HEK293 (cell line): Measurements from ENCODE around the gene RASSF8.

ENCODE experiments used
- GLIS2 ChIP-seq: fragments of 450-650 bp; formaldehyde crosslinking; IDR thresholded peaks from 2 replicates; pipeline ENCODE4 v1.5.1; 2016; ENCODE audit warnings: missing biosample characterization, missing genetic modification characterization
- HOXC10 ChIP-seq: sonication (generic); formaldehyde crosslinking; IDR thresholded peaks from 2 replicates; pipeline ENCODE4 v1.8.1; 2023; ENCODE audit warnings: mild to moderate bottlenecking, missing genetic modification reagents
- KLF7 ChIP-seq: fragments of 450-650 bp; formaldehyde crosslinking; IDR thresholded peaks from 2 replicates; pipeline ENCODE4 v1.5.1; 2016; ENCODE audit warnings: missing biosample characterization, missing genetic modification characterization, borderline replicate concordance
- KLF8 ChIP-seq: fragments of 450-650 bp; formaldehyde crosslinking; IDR thresholded peaks from 2 replicates; pipeline ENCODE4 v1.5.1; 2016; ENCODE audit warnings: missing biosample characterization, missing genetic modification characterization
- SALL2 ChIP-seq: fragments of 450-650 bp; formaldehyde crosslinking; IDR thresholded peaks from 2 replicates; pipeline ENCODE4 v1.5.0; 2017; ENCODE audit warnings: missing biosample characterization, mild to moderate bottlenecking, missing genetic modification characterization, borderline replicate concordance
- TCF7L2 ChIP-seq: IDR thresholded peaks from 2 replicates; pipeline ENCODE4 v1.6.1; 2011; ENCODE audit warnings: low read depth, mild to moderate bottlenecking, inconsistent platforms, low read length, moderate library complexity, borderline replicate concordance
- ZBTB1 ChIP-seq: fragments of 450-650 bp; formaldehyde crosslinking; IDR thresholded peaks from 2 replicates; pipeline ENCODE4 v1.5.1; 2016; ENCODE audit warnings: missing biosample characterization, missing genetic modification characterization
- ZIC2 ChIP-seq: fragments of 450-650 bp; formaldehyde crosslinking; IDR thresholded peaks from 2 replicates; pipeline ENCODE4 v1.5.1; 2016; ENCODE audit warnings: missing biosample characterization, missing genetic modification characterization
- ZNF2 ChIP-seq: fragments of 450-650 bp; formaldehyde crosslinking; IDR thresholded peaks from 2 replicates; pipeline ENCODE4 v1.5.1; 2016; ENCODE audit warnings: missing biosample characterization, missing genetic modification characterization
- ZNF311 ChIP-seq: fragments of 450-650 bp; formaldehyde crosslinking; IDR thresholded peaks from 2 replicates; pipeline ENCODE4 v1.5.1; 2017; ENCODE audit warnings: missing biosample characterization, missing genetic modification characterization, borderline replicate concordance
- ZNF366 ChIP-seq: fragments of 450-650 bp; formaldehyde crosslinking; conservative IDR thresholded peaks from 2 replicates; pipeline ENCODE4 v1.5.1; 2016; ENCODE audit warnings: missing biosample characterization, missing genetic modification characterization
- ZNF514 ChIP-seq: fragments of 450-650 bp; formaldehyde crosslinking; IDR thresholded peaks from 2 replicates; pipeline ENCODE4 v1.5.1; 2016; ENCODE audit warnings: missing biosample characterization, missing genetic modification characterization
- ZNF555 ChIP-seq: fragments of 450-650 bp; formaldehyde crosslinking; conservative IDR thresholded peaks from 2 replicates; pipeline ENCODE4 v1.5.1; 2017; ENCODE audit warnings: missing biosample characterization, mild to moderate bottlenecking, missing genetic modification characterization, inconsistent platforms
- ZNF560 ChIP-seq: fragments of 450-650 bp; formaldehyde crosslinking; IDR thresholded peaks from 2 replicates; pipeline ENCODE4 v1.5.1; 2017; ENCODE audit warnings: missing biosample characterization, missing genetic modification characterization, borderline replicate concordance
- ZNF561 ChIP-seq: fragments of 450-650 bp; IDR thresholded peaks from 2 replicates; pipeline ENCODE4 v1.5.1; 2018; ENCODE audit warnings: missing biosample characterization, missing genetic modification characterization, borderline replicate concordance
- ZNF571 ChIP-seq: fragments of 450-650 bp; formaldehyde crosslinking; IDR thresholded peaks from 2 replicates; pipeline ENCODE4 v1.5.0; 2017; ENCODE audit warnings: missing biosample characterization, missing genetic modification characterization
- TF ChIP-seq, protein P1 (sequence below): fragments of 450-650 bp; formaldehyde crosslinking; IDR thresholded peaks from 2 replicates; pipeline ENCODE4 v1.5.1; 2016; ENCODE audit warnings: missing biosample characterization, missing genetic modification characterization
- TF ChIP-seq, protein P2 (sequence below): fragments of 450-650 bp; formaldehyde crosslinking; IDR thresholded peaks from 2 replicates; pipeline ENCODE4 v1.5.1; 2016; ENCODE audit warnings: missing biosample characterization, missing genetic modification characterization
- TF ChIP-seq, protein P3 (sequence below): fragments of 450-650 bp; formaldehyde crosslinking; IDR thresholded peaks from 2 replicates; pipeline ENCODE4 v1.5.1; 2016; ENCODE audit warnings: missing biosample characterization, missing genetic modification characterization
- TF ChIP-seq, protein P4 (sequence below): fragments of 450-650 bp; formaldehyde crosslinking; IDR thresholded peaks from 2 replicates; pipeline ENCODE4 v1.5.1; 2016; ENCODE audit warnings: missing biosample characterization, missing genetic modification characterization, borderline replicate concordance
- TF ChIP-seq, protein P5 (sequence below): IDR thresholded peaks from 2 replicates; pipeline ENCODE4 v1.6.1; 2011; ENCODE audit warnings: mild to moderate bottlenecking, low read depth, low read length, borderline replicate concordance
- TF ChIP-seq, protein P6 (sequence below): fragments of 450-650 bp; formaldehyde crosslinking; IDR thresholded peaks from 2 replicates; pipeline ENCODE4 v1.5.1; 2017; ENCODE audit warnings: missing biosample characterization, missing genetic modification characterization
- TF ChIP-seq, protein P7 (sequence below): fragments of 450-650 bp; formaldehyde crosslinking; conservative IDR thresholded peaks from 2 replicates; pipeline ENCODE4 v1.5.1; 2016; ENCODE audit warnings: low read depth, missing biosample characterization, missing genetic modification characterization

RASSF8 gene

DNA sequence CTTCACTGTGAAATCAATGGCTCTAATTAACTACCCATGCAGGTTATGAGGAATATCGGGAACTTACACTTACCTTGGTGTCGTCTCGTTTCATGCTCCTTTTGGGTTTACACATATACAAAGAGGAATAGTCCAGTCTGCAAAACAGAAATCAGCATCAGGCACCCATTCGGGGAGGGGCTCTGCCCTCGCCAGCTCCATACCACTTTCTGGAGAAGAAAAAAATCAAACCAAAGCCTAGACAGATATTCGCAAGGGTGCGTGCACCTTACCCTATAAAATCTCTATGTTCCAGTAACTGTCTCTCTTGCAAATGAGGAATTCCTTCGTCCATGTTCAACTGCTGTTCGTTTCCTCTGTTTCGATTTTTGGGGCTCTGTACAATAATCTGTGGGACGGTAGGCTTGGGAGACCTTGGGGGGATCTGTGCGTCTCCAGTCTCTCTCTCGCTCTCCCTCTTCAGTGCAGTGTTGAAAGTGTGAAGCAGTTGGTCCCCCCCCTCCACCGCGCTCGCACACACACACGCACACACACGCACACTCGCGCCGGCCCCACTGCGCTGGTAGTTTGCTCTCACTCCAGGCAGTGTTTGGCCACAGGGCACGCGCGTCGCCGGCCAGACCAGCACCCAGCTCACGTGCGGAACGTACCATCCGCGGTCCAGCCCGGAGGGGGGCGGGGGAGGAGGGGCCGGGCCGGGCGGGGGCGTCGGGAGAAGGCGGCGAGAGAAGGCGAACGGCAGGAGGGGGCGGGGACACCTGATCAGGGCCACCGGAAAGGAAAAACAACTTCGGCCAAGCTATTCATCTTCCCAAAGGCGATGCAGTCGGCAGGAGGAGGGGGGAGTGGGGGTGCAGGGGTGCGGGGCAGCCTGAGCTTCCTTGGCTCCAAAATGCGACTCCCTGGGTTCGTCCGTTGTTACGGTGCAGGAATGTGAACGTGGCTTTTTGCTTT lies 166.2 kb downstream of the RASSF8 start, which contains the start of gene BHLHE41 (continued):
- TF ChIP-seq ZNF555 (tag by site-specific recombination) (no peak), TCF7L2 (no peak), HOXC10 (CRISPR knock-in tag) (no peak), KLF7 (tag by site-specific recombination) (no peak), ZNF561 (tag by site-specific recombination) (no peak), ZIC2 (tag by site-specific recombination) (peak; percentile 78), ZNF514 (tag by site-specific recombination) (no peak), ZNF311 (tag by site-specific recombination) (no peak), ZNF366 (tag by site-specific recombination) (peak; percentile 59; the same call in 1 of the 2 replicates), ZBTB1 (tag by site-specific recombination) (peak; percentile 88; the same call in 1 of the 2 replicates), ZNF571 (no peak), GLIS2 (peak; percentile 86), KLF8 (tag by site-specific recombination) (0 out of 2 replicates have a peak, but pooled peaks have one; percentile 55), ZNF560 (tag by site-specific recombination) (no peak), SALL2 (tag by site-specific recombination) (no peak), ZNF2 (tag by site-specific recombination) (peak; percentile 65)
- TF ChIP-seq, protein P1, sequence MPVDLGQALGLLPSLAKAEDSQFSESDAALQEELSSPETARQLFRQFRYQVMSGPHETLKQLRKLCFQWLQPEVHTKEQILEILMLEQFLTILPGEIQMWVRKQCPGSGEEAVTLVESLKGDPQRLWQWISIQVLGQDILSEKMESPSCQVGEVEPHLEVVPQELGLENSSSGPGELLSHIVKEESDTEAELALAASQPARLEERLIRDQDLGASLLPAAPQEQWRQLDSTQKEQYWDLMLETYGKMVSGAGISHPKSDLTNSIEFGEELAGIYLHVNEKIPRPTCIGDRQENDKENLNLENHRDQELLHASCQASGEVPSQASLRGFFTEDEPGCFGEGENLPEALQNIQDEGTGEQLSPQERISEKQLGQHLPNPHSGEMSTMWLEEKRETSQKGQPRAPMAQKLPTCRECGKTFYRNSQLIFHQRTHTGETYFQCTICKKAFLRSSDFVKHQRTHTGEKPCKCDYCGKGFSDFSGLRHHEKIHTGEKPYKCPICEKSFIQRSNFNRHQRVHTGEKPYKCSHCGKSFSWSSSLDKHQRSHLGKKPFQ: peak; percentile 95
- TF ChIP-seq, protein P2, sequence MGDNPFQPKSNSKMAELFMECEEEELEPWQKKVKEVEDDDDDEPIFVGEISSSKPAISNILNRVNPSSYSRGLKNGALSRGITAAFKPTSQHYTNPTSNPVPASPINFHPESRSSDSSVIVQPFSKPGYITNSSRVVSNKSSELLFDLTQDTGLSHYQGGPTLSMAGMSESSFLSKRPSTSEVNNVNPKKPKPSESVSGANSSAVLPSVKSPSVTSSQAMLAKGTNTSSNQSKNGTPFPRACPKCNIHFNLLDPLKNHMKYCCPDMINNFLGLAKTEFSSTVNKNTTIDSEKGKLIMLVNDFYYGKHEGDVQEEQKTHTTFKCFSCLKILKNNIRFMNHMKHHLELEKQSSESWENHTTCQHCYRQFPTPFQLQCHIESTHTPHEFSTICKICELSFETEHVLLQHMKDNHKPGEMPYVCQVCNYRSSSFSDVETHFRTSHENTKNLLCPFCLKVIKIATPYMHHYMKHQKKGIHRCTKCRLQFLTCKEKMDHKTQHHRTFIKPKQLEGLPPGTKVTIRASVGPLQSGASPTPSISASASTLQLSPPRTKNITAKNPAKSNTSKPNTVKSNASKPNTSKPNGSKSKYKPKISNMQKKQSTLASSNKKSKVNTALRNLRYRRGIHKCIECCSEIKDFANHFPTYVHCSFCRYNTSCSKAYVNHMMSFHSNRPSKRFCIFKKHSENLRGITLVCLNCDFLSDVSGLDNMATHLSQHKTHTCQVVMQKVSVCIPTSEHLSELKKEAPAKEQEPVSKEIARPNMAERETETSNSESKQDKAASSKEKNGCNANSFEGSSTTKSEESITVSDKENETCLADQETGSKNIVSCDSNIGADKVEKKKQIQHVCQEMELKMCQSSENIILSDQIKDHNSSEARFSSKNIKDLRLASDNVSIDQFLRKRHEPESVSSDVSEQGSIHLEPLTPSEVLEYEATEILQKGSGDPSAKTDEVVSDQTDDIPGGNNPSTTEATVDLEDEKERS (tag by site-specific recombination): no peak
- TF ChIP-seq, protein P3, sequence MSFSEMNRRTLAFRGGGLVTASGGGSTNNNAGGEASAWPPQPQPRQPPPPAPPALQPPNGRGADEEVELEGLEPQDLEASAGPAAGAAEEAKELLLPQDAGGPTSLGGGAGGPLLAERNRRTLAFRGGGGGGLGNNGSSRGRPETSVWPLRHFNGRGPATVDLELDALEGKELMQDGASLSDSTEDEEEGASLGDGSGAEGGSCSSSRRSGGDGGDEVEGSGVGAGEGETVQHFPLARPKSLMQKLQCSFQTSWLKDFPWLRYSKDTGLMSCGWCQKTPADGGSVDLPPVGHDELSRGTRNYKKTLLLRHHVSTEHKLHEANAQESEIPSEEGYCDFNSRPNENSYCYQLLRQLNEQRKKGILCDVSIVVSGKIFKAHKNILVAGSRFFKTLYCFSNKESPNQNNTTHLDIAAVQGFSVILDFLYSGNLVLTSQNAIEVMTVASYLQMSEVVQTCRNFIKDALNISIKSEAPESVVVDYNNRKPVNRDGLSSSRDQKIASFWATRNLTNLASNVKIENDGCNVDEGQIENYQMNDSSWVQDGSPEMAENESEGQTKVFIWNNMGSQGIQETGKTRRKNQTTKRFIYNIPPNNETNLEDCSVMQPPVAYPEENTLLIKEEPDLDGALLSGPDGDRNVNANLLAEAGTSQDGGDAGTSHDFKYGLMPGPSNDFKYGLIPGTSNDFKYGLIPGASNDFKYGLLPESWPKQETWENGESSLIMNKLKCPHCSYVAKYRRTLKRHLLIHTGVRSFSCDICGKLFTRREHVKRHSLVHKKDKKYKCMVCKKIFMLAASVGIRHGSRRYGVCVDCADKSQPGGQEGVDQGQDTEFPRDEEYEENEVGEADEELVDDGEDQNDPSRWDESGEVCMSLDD (tag by site-specific recombination): peak; percentile 66; the same call in 1 of the 2 replicates
- TF ChIP-seq, protein P4, sequence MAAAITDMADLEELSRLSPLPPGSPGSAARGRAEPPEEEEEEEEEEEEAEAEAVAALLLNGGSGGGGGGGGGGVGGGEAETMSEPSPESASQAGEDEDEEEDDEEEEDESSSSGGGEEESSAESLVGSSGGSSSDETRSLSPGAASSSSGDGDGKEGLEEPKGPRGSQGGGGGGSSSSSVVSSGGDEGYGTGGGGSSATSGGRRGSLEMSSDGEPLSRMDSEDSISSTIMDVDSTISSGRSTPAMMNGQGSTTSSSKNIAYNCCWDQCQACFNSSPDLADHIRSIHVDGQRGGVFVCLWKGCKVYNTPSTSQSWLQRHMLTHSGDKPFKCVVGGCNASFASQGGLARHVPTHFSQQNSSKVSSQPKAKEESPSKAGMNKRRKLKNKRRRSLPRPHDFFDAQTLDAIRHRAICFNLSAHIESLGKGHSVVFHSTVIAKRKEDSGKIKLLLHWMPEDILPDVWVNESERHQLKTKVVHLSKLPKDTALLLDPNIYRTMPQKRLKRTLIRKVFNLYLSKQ (tag by site-specific recombination): no peak
- TF ChIP-seq, protein P5, sequence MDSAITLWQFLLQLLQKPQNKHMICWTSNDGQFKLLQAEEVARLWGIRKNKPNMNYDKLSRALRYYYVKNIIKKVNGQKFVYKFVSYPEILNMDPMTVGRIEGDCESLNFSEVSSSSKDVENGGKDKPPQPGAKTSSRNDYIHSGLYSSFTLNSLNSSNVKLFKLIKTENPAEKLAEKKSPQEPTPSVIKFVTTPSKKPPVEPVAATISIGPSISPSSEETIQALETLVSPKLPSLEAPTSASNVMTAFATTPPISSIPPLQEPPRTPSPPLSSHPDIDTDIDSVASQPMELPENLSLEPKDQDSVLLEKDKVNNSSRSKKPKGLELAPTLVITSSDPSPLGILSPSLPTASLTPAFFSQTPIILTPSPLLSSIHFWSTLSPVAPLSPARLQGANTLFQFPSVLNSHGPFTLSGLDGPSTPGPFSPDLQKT: no peak
- TF ChIP-seq, protein P6, sequence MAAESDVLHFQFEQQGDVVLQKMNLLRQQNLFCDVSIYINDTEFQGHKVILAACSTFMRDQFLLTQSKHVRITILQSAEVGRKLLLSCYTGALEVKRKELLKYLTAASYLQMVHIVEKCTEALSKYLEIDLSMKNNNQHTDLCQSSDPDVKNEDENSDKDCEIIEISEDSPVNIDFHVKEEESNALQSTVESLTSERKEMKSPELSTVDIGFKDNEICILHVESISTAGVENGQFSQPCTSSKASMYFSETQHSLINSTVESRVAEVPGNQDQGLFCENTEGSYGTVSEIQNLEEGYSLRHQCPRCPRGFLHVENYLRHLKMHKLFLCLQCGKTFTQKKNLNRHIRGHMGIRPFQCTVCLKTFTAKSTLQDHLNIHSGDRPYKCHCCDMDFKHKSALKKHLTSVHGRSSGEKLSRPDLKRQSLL (tag by site-specific recombination): peak; percentile 48; the same call in 1 of the 2 replicates
- TF ChIP-seq, protein P7, sequence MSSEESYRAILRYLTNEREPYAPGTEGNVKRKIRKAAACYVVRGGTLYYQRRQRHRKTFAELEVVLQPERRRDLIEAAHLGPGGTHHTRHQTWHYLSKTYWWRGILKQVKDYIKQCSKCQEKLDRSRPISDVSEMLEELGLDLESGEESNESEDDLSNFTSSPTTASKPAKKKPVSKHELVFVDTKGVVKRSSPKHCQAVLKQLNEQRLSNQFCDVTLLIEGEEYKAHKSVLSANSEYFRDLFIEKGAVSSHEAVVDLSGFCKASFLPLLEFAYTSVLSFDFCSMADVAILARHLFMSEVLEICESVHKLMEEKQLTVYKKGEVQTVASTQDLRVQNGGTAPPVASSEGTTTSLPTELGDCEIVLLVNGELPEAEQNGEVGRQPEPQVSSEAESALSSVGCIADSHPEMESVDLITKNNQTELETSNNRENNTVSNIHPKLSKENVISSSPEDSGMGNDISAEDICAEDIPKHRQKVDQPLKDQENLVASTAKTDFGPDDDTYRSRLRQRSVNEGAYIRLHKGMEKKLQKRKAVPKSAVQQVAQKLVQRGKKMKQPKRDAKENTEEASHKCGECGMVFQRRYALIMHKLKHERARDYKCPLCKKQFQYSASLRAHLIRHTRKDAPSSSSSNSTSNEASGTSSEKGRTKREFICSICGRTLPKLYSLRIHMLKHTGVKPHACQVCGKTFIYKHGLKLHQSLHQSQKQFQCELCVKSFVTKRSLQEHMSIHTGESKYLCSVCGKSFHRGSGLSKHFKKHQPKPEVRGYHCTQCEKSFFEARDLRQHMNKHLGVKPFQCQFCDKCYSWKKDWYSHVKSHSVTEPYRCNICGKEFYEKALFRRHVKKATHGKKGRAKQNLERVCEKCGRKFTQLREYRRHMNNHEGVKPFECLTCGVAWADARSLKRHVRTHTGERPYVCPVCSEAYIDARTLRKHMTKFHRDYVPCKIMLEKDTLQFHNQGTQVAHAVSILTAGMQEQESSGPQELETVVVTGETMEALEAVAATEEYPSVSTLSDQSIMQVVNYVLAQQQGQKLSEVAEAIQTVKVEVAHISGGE: no peak
